NCI-H187 (cell line): ENCODE data around the gene PSG7.
"Not testable (repeated sequence)": the region's sequence is repeated elsewhere in the genome, so short reads cannot be mapped to it uniquely, and the experiment has no call there.

Experiments
- DNase-seq, 2 experiments: peaks; one replicate each; lab custom pipeline; 2025; lab: John Stamatoyannopoulos, UW

PSG7 gene

GRCh38 chr19:42913516-42913915 is 23.5 kb downstream of the PSG7 start:
- DNase-seq: not testable (repeated sequence)

- DNase-seq: not testable (repeated sequence)
Observed at GRCh38 chr19:42912941-42913340, 24.1 kb downstream of the PSG7 start.

- DNase-seq: not testable (repeated sequence)
Observed at GRCh38 chr19:42911731-42912130, 25.3 kb downstream of the PSG7 start.

GRCh38 chr19:42906162-42906561 is 30.8 kb downstream of the PSG7 start:
- DNase-seq: not testable (repeated sequence)

- not testable (repeated sequence) for DNase-seq
Observed at GRCh38 chr19:42900561-42900960, 36.4 kb downstream of the PSG7 start.

- not testable (repeated sequence) for DNase-seq
Observed at GRCh38 chr19:42899674-42900073, 37.3 kb downstream of the PSG7 start.

GRCh38 chr19:42899110-42899509 is 37.9 kb downstream of the PSG7 start:
- DNase-seq: not testable (repeated sequence)

GRCh38 chr19:42898656-42899055 is 38.4 kb downstream of the PSG7 start:
- DNase-seq: not testable (repeated sequence)

GRCh38 chr19:42897729-42898128 is 39.3 kb downstream of the PSG7 start:
- DNase-seq: not testable (repeated sequence)

- DNase-seq: not testable (repeated sequence)
Observed at GRCh38 chr19:42890446-42890845, 46.6 kb downstream of the PSG7 start.

GRCh38 chr19:42887876-42888445 is 49.0 kb downstream of the PSG7 start:
- DNase-seq: not testable (repeated sequence)

- not testable (repeated sequence) for DNase-seq
Observed at GRCh38 chr19:42882730-42883129, 54.3 kb downstream of the PSG7 start.

- DNase-seq: not testable (repeated sequence)
Observed at GRCh38 chr19:42882010-42882409, 55.0 kb downstream of the PSG7 start.

- not testable (repeated sequence) for DNase-seq
Observed at GRCh38 chr19:42881279-42881678, 55.7 kb downstream of the PSG7 start.

- not testable (repeated sequence) for DNase-seq
Observed at GRCh38 chr19:42880621-42881020, 56.4 kb downstream of the PSG7 start.

GRCh38 chr19:42879613-42880012 is 57.4 kb downstream of the PSG7 start, which contains the start of gene PSG1:
PSG1 (minus strand) TSS chr19:42879713; CDS start chr19:42879581, 132 bp downstream.
- DNase-seq: no peak

GRCh38 chr19:42876596-42876995 is 60.4 kb downstream of the PSG7 start:
- not testable (repeated sequence) for DNase-seq

- not testable (repeated sequence) for DNase-seq
Observed at GRCh38 chr19:42875881-42876280, 61.1 kb downstream of the PSG7 start.

GRCh38 chr19:42874901-42875813 is 61.9 kb downstream of the PSG7 start:
- not testable (repeated sequence) for DNase-seq

GRCh38 chr19:42874136-42874535 is 62.9 kb downstream of the PSG7 start:
- not testable (repeated sequence) for DNase-seq
